GM20431 (cell line): ENCODE data around the gene NXT1.
"Not testable (repeated sequence)": the region's sequence is repeated elsewhere in the genome, so short reads cannot be mapped to it uniquely, and the experiment has no call there.

ENCODE experiments used
- in situ Hi-C: fragments of 300-500 bp; cut with MseI, MboI; formaldehyde crosslinking; loops from one replicate; pipeline ENCODE4 v1.15.0; 2020; ENCODE audit warnings: low sequenced_read_pairs; ENCODE audit not compliant: unreplicated experiment

The NXT1 gene

DNA sequence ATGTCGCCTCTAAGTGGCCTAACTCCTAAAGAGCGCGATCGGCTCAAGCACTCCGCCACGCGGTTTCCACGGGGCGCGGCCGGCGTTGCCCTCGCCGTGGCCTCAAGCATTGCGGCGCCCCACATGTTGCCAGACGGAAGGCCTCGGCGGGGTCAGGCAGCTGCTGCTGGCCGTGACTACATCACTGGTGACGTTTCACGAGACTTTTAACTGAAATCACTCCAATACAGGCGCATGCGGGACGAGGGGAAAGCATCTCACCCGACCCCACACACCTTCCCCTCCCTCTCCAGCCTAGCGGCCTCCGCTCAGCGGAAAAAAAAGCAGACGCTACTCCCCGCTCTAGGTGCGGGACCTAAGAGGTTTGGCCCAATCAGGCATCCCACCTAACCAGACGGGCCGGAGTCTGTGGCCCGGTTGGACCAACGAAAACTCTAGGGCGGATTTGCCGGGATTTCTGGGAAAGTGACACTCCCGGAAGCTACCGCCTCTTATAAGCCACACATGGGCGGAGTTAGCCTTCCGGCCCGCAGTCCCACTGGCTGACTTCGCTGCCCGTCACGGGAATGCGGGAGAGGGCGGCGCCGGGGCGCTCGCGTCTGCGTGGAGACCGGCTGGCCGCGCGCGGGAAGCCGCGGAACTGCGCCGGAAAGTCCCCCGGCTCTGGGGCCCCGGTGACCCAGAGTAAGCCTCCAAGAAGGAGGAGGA is at the start of gene NXT1:
Gene NXT1, plus strand, starts transcription at position 596 of the 708 bp plus-strand sequence. CDS start 3,251 bp downstream, outside the sequence.
- in situ Hi-C loops, result no loop called here

DNA sequence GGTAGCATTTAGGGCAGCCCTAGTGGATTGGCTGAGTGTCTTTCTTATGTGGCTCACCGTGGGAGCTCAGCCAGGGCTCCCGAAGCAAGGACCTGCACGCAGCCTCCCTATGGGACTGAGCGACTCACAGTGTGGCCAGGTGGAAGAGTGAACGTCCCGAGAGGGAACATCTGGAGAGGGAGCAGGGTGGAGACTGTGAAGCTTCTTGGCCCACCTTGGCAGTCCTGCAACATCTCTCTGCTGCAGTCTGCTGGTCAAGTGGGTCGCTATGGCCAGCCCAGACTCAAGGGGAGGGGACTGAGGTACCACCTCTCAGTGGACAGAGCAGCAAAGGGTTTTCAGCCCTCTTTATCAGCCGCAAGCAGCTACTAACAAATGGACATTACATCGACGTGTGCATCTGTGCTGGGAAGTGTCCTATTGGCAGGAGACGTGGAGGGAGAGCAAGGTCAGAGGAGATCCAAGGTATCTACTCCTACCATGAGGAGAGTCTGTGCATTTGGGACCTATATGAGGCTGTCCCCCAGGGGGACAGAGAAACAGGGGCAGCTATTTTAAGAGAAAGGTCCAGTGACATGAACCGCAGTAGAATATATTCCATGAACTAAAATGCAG is 49.0 kb upstream of the NXT1 start:
- in situ Hi-C loops, result no loop called here

DNA sequence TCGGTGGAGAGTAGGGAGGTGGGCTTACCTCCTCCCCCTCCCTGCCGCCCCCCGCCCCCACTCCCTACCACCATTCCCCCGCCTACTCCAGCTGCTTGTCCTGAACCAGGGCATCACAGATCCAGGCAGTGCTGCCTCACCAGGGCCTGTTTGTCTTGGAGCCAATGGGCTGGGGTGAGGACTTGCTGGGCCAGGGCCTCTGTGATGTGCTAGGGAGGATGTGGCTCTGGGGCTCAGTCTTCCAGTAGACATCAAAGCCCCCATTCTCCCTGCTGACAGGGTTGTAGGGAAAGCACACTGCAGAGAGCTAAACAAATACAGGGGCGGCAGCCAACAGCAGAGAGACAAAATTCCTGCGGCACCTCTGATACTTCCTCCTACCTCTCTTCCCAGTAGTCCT is 48.2 kb upstream of the NXT1 start:
- in situ Hi-C loops, result no loop called here

DNA sequence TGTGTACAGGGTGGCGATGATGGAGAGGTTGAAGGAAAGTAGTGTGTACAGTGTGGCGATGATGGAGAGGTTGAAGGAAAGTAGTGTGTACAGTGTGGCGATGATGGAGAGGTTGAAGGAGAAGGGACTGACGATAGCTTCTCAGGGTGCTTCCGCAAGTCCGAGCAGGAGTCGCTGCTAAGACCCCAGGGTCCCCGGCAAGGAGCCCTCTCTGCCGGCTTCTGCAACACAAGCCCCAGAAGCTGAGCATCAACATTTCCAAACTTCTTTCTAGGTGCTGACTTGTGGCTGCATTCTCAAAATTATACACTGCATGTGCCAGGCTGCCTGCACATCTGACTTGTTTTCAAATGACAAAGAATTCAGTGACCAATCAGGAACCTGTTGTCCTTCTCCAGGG is 47.8 kb upstream of the NXT1 start:
- in situ Hi-C loops, result no loop called here

DNA sequence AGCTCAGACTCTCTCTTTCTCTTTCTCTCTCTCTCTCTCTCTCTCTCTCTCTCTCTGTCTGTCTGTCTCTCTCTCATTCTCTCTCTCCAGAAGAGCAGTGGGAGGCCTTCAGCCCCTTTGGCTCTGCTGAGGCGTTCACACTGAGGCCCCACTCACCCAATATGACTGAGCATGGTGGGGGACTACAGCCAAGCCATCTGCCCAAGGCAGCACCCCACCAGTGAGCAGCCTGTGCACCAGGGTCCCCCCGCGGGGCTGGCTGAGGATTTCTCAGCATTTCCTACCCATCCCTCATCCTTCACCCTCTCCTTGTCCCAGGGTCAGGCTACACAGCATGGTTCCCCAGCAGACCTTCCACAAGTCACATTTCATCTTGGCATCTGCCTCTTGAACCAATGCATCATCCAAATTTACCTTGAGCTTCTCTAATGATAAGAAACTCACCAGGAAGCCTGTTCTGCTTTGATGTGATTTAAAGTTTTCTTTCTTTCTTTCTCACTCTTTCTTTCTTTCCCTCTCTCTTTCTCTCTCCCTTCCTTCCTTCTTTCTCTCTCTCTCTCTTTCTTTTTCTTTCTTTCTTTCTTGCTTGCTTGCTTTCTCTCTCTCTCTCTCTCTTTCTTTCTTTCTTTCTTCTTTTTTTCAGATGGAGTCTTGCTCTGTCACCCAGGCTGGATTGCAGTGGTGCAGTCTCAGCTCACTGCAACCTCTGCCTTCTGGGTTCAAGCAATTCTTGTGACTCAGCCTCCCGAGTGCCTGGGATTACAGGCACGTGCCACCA is 47.1 kb upstream of the NXT1 start:
- in situ Hi-C loops, result no loop called here

DNA sequence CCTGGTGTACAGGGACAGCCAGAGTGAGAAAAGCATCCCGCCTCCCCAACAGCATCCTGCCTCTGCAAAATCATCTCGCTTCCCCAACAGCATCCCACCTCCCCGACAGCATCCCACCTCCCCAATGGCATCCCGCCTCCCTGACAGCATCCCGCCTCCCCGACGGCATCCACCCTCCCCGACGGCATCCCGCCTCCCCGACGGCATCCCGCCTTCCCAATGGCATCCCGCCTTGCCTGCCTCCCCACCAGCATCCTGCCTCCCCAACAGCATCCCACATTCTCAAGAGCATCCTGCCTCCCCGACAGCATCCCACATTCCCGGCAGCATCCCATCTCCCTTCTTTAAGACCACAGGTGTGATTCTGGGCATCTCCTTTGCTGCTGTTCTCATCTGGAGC is 46.0 kb upstream of the NXT1 start:
- in situ Hi-C loops, result no loop called here

DNA sequence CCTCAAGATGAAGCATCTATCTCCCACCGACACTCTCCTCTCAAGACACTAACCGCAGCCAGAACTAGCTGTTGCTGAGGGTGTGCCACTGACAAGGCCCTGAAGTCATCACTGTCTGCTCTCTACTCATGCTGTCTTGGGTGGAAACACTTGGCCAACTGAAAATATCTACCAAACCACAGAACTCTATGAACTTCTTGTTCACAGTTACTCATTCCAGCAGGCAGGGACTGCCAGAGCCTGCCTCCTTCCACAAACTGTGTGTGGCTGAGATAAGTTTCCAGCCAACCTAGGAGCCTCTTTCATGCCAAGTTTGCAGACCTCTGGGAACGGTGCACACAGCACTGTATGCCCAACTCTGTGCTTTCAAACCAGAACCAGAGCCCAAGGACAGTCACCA is 45.5 kb upstream of the NXT1 start:
- in situ Hi-C loops, result no loop called here

DNA sequence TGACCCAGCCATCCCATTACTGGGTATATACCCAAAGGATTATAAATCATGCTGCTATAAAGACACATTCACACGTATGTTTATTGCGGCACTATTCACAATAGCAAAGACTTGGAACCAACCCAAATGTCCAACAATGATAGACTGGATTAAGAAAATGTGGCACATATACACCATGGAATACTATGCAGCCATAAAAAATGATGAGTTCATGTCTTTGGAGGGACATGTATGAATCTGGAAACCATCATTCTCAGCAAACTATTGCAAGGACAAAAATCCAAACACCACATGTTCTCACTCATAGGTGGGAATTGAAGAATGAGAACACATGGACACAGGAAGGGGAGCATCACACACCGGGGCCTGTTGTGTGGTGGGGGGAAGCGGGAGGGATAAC is 43.2 kb upstream of the NXT1 start:
- in situ Hi-C loops, result not testable (repeated sequence)

DNA sequence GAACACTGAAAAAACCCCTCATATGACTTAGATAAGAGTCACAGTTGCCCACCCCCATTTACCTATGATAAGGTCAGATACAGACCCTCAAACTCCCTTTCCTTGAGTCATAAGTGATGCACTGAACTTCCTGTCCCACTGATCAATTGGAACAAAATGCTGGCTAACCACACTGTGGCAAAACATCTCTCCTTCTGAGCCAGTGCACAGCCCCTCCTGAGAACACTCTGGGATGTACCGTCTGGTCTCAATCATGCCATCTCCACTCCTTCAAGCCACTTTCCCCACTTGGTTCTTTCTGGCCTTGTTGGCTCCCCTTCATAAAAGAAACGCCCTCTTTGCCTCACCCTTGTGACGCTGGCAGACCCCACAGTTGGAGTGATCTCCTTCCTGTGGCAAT is 42.6 kb upstream of the NXT1 start:
- in situ Hi-C loops, result no loop called here

DNA sequence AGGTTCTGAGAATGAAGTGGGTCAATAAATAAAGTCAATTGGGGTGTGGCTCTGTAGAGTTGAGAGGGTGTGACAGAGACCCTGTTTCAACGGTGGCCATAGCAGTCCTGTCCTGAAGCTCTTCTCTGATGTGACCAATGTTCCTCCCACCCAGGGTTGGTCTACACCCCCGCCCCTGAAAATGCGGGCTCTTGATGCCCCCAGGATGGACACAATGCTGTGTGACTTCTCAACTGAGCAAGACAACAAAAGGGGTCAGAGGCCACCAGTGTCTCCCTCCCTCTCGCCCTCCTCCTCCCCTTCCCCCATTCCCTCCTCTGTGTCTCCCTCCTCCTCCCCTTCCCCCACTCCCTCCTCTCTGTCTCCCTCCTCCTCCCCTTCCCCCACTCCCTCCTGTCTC is 41.7 kb upstream of the NXT1 start:
- in situ Hi-C loops, result no loop called here

DNA sequence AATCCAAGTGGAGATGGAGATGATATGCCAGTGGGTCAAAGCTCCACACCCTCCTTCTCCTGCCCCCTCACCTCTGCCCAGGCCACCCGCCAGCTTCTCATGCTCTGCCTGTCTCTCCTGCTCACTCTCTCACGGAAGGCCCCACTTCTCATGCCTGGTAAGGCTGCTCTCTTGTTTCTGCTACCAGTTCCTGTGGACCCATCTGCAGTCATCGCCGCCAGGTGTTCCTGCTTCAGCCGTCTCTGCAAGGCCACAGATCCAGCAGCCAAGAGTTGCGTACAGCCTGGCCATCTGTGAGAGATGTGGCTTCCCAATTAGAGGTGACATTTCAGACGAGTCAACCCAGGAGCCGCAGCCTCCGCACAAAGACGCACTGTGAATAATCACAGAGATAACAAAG is 40.8 kb upstream of the NXT1 start:
- in situ Hi-C loops, result no loop called here

DNA sequence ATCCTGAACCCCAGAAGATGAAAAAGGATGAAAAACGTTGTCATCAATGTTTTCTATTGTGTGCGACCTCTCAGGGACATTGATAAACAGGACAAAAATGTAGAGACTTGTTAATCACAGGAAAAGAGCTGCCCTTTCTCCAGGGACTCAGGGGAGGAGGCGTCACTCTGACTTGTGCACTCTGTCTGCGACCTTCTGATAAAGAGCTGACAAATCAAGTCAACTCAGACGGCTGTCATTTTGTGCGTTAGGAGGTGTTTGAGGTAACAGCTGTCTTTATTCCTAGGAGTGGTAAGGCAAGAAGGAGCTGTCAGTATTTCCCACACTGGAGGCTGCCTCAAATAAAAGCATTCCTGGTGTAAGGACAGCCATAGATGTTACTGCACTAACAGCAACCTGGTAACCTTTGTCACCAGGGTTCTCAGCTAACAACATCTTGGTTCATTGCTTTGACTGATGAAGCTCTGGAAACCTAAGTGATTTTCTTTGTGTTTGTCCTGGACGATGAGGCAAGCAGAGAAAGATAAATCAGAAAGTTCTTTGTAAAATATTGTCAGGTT is 38.6 kb upstream of the NXT1 start:
- in situ Hi-C loops, result no loop called here

DNA sequence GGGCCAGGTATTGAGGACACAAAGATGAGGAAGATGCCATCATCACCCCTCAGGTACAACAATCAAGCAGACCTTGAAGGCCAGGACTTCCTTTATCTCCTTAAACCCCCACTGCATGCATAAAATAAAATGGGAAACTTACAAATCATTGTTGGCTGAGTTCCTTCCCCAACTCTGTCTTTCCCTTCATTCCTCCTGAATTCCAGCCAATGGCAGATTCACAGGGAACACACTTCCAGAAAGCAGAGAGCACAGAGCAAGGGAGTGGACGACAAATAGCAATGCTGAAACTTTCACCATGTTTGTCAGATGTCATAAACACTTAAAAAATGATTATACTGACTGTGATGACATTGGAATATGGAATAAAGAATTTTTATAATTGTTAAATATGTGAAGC is 37.3 kb upstream of the NXT1 start:
- in situ Hi-C loops, result no loop called here

DNA sequence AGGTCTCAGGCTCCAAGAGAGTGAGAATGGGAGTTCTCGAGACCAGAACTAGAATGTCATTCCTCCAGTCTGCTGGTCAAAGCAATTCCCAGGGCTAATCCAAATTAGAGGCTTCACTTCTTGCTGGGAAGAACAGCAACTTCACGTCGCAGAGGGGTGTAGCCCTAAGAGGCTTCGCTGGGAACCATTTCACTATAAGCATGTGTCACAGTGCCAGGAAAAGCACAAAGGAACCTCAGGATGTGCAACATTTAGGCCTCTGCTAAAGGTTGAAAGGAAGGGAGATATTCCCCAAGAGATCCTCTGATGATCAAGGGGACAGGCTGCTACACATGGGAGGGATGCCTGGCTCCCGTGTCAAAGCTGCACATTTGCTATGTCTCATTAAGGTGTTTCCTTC is 35.9 kb upstream of the NXT1 start:
- in situ Hi-C loops, result no loop called here

DNA sequence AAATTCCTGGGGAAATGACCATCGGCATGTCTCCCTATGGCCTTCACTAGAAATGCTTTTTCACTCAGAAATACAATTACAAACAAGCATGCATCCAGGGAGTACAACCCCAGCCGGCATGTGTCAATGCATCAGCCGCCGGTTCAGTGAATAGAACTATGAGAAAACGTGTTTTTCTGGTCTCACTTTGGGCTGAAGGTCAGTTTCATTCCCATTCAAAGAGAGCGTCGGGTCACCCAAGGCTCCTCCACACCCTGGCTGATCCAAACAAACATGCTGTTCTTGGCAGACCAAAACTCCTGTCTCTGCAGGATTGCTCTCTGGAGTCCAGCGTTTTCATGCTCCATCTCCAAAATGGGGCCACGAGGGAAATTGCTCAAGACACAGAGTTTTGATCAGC is 35.5 kb upstream of the NXT1 start:
- in situ Hi-C loops, result no loop called here

DNA sequence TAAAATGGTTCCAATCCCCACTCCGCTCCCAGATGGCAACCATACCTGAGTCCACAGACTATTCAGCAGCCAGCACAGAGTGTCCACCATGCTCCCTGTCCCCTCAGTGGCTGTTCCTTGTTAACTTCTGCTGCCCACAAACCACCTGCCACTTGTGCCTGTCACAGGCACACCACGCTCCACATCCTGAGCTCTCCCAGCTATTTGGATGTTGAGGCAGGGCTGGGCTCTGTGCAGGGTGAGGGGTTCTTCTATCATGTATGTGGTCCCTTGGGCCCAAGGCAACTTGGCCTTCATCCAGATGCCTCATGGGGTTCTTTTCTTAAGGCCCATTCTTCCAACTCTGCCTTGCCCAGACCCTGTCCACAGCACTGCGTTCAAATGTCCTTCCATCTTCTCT is 34.0 kb upstream of the NXT1 start:
- in situ Hi-C loops, result no loop called here

DNA sequence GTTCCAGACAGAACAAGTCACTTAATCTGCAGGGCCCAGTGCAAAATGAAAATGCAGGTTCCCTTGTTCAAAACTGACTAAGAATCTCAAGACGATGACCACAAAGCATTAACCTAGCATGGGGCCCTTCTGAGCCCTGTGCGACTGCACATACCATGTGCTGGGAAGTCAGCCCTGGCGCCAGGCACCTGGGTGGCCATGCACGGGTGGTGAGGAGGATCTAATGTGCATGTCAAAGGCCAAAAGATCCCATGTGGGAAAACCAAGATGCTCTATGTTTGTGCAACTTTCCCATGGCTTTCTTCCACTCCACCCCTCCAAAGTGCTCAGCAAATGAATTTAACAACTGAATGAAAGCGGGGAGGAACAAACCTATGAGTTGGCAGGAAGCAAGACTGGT is 33.5 kb upstream of the NXT1 start:
- in situ Hi-C loops, result no loop called here

DNA sequence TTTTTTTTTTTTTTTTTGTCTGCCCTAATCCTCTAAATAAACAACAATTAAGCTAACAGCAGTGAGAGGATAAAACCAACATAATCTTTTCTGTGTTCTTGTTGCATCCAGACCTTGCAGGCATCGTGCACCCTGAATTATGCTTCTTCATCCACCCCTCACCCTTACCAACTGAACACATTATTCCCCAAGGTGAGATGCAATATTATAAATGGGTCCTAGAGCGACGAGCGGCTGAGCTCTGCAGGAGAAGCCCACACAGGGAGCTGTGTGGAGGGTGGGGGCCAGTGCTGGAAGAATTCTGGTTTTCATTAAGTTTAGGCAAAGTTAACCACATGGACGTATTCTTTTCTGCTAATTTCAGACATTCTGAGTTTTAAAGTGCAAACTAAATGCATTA is 32.2 kb upstream of the NXT1 start:
- in situ Hi-C loops, result no loop called here

DNA sequence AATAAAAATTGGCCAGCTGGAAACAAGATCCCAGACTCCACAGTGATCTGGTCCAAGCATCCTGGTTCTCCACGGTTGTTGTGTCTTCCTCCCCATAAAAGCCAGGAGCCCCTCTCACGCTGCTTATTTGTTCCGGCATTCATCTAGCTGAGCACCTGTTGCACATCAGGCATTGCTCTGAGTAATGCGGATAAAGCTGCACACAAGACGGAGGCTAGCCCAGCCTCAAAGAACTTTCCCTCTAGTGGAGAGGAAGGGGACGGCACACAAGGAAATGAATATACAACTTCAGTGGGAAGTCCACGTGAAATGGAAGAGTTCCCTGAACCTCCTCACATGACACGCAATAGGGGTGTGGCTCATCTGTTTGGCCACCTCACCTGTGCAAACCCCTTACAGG is 30.3 kb upstream of the NXT1 start:
- in situ Hi-C loops, result no loop called here

DNA sequence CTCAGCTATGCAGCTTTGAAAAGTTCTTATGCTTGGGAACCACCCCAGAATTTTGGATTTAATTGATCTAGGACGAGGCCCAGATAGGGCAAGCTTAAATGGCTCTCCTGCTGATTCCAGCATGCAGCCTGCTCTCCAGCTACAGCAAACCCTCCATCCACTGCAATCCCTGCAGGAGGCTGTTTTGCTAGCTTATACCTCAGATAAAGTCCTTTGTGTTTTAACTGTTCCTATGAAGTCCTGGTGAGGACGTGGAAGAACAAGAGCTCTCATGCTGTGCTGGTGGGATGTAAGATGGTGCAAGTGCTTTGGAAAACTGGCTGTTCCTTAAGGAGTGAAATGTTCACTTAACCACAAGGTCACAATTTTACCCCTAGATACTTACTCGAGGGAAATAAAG is 25.5 kb upstream of the NXT1 start:
- in situ Hi-C loops, result loop anchor here (25.0 kb wide), 1 partner anchor 638 kb away; no protein-coding TSS in a partner anchor

DNA sequence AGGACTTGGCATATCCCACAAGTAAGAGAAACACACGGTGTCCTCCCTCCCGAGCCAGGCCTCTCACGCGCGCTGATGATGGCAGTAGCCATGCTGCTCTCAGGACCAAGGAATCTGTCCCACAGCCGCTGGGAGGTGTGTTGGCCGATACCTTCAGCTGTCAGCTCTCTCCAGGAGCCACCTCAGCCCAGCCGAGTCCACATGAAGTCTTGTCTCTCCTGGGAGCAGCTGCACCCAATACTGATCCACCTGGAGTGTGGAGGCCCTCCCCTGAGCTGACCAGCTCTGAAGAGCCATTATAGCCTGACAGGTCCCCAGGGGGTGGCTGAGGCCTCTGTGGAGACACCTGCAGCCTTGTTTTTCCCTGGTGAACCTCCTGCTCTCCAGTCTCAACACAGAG is 23.8 kb upstream of the NXT1 start:
- in situ Hi-C loops, result loop anchor here (25.0 kb wide), 1 partner anchor 639 kb away; no protein-coding TSS in a partner anchor
